KOPT-K1 (cell line): ENCODE data around the gene TMEM163.
A peak's percentile ranks its signal among the peaks of the same experiment; 100 is the strongest.
"Not testable (repeated sequence)": the region's sequence is repeated elsewhere in the genome, so short reads cannot be mapped to it uniquely, and the experiment has no call there.

ENCODE experiments used
- H3K27ac ChIP-seq: fragments of 200-600 bp; sonication (generic); 2 replicates; pipeline ENCODE4 v1.5.1; 2016; ENCODE audit warnings: antibody characterized with exemption, mild to moderate bottlenecking, low read depth, low read length; ENCODE audit not compliant: poor library complexity, severe bottlenecking
- H3K36me3 ChIP-seq: fragments of 200-600 bp; sonication (generic); 2 replicates; pipeline ENCODE4 v1.5.1; 2017; ENCODE audit warnings: antibody characterized with exemption, mild to moderate bottlenecking, low read length, moderate library complexity; ENCODE audit not compliant: insufficient read depth
- H3K9me3 ChIP-seq: fragments of 200-600 bp; sonication (generic); 2 replicates; pipeline ENCODE4 v1.5.1; 2017; ENCODE audit warnings: antibody characterized with exemption, low read length, mild to moderate bottlenecking; ENCODE audit not compliant: insufficient read depth, poor library complexity, severe bottlenecking

The TMEM163 gene

GRCh38 chr2:134582547-134582899 is 136.3 kb downstream of the TMEM163 start:
- H3K36me3 ChIP-seq: no peaks in the 10 kb centered on the region
- no peaks in the 10 kb centered on the region for H3K9me3 ChIP-seq
- peak overlapping the region; percentile 85 for H3K27ac ChIP-seq

GRCh38 chr2:134581877-134582546 is 136.8 kb downstream of the TMEM163 start:
- Histone ChIP-seq H3K36me3 (no peaks in the 10 kb centered on the region), H3K27ac (peak overlapping the region; percentile 85), H3K9me3 (no peaks in the 10 kb centered on the region)

DNA sequence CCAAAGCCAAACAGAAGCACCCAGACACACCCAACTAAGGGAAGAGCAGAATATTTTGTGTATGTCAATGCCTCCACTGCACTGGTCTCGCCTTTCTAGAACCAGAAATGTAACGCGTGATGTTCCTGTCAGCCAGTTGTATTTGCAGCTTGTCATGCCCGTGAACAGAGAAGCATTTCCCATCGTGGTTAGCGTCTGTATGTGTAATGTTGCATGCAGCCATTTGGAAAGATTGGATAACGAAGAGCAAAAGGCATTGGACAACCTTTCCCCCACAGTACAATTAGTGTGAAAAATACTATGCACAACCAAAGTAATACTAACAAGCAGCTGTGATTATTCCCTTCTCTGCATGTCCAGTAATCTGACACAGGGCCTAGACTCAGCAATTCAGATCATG is 140.5 kb downstream of the TMEM163 start:
- Histone ChIP-seq H3K36me3 (no peaks in the 10 kb centered on the region), H3K9me3 (no peaks in the 10 kb centered on the region), H3K27ac (no peak overlapping the region)

DNA sequence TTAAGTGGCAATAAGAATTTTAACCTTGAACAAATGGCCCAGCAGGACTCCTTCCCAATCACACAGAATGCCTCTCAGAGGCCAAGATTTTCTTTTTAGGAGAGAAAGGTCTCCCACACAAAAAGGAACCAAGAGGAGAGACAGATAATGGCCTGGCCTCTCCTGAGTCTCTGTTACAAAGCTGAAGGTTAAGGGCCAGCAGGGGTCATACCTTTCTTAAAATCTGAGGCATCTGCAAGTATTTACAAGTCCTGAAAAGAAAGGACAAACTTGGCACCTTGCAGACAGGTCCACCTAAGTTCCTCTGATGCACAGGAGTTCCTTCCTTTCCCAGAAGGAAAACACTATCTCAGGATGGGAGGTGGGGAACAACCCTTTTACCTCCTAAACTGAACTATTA is 142.3 kb downstream of the TMEM163 start:
- Histone ChIP-seq H3K27ac (no peak overlapping the region), H3K36me3 (no peaks in the 10 kb centered on the region), H3K9me3 (no peaks in the 10 kb centered on the region)

GRCh38 chr2:134575888-134576287 is 142.9 kb downstream of the TMEM163 start:
- Histone ChIP-seq H3K36me3 (no peaks in the 10 kb centered on the region), H3K9me3 (no peaks in the 10 kb centered on the region), H3K27ac (no peak overlapping the region)

- Histone ChIP-seq H3K27ac (no peak overlapping the region), H3K9me3 (no peaks in the 10 kb centered on the region), H3K36me3 (no peaks in the 10 kb centered on the region)
These were observed 144.0 kb downstream of the TMEM163 start for GRCh38 chr2:134574611-134575330.

DNA sequence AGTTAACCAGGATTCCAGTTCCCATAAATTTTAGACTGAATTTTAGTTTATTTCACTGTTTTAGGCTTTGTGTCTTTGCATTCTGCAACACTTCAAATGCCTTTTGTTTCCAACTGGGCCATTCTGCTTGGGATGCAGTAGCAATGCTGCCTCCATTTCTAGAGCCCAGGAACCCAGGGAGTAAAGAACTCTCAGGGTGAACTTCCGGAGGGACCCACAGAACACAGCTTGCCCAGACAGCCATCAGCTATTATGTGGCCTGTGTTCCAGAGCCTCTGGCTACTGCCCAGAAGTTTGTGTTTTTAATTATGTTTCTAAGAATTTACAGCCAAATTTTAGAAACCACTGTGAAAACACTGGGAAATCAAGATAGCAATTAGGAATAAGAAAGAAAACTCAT is 145.1 kb downstream of the TMEM163 start:
- Histone ChIP-seq H3K9me3 (no peaks in the 10 kb centered on the region), H3K36me3 (no peaks in the 10 kb centered on the region), H3K27ac (no peak overlapping the region)

GRCh38 chr2:134573085-134573370 is 145.8 kb downstream of the TMEM163 start:
- no peak overlapping the region for H3K27ac ChIP-seq
- no peaks in the 10 kb centered on the region for H3K9me3 ChIP-seq
- no peaks in the 10 kb centered on the region for H3K36me3 ChIP-seq

DNA sequence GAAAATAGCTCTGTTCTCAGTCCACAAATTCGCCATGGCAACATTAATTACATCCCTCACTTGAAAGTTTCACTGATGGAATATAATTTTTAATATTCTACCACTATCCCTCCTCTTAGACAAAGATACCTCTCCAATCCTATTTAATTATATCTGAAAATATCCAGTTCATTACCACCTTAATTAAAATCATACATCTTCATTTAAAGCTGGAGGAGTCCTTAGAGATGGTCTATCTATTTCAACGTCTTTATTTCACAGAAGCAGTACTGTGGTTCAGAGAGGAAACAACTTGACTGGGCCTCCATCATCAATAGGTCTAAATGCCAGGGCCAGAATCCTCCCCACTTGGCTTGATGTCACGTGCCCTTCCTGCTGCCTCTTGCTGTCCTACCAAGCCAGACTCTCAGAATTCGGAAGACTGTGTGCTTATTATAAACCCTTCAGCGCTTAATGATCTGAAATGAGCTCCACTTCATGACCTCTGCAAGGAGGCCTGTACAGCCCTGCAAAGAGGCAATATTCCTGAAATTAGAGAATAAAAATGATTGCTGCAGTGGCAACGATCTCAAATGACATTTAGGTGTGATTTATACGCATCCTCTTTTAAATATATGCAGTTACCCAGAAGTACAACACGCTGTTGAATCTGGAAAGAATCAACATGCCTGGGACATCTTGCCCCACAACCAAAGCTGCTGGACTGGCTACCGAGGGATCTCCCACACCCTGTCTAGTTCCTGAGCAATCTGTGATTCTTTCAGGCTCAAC is 146.3 kb downstream of the TMEM163 start:
- Histone ChIP-seq H3K9me3 (no peaks in the 10 kb centered on the region), H3K27ac (no peak overlapping the region), H3K36me3 (no peaks in the 10 kb centered on the region)

GRCh38 chr2:134570676-134571075 is 148.1 kb downstream of the TMEM163 start:
- H3K36me3 ChIP-seq: no peaks in the 10 kb centered on the region
- no peaks in the 10 kb centered on the region for H3K9me3 ChIP-seq
- H3K27ac ChIP-seq: no peak overlapping the region

- H3K9me3 ChIP-seq: no peaks in the 10 kb centered on the region
- H3K36me3 ChIP-seq: no peaks in the 10 kb centered on the region
- no peak overlapping the region for H3K27ac ChIP-seq
These were observed 150.4 kb downstream of the TMEM163 start for GRCh38 chr2:134568413-134568812.

GRCh38 chr2:134567666-134568065 is 151.1 kb downstream of the TMEM163 start:
- Histone ChIP-seq H3K9me3 (no peaks in the 10 kb centered on the region), H3K27ac (no peak overlapping the region), H3K36me3 (no peaks in the 10 kb centered on the region)

DNA sequence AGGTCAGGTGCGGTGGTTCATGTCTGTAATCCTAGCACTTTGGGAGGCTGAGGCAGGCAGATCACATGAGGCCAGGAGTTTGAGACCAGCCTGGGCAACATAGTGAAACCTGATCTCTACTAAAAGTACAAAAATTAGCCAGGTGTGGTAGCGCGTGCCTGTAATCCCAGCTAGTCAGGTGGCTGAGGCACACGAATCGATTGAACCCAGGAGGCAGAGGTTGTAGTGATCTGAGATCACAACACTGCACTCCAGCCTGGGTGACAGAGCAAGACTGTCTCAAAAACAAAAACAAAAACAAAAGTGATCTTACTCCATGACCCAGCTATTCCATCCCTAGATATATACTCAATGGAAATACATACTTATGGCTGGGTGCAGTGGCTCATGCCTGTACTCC is 153.8 kb downstream of the TMEM163 start:
- H3K9me3 ChIP-seq, H3K36me3 ChIP-seq, H3K27ac ChIP-seq: not testable (repeated sequence)

DNA sequence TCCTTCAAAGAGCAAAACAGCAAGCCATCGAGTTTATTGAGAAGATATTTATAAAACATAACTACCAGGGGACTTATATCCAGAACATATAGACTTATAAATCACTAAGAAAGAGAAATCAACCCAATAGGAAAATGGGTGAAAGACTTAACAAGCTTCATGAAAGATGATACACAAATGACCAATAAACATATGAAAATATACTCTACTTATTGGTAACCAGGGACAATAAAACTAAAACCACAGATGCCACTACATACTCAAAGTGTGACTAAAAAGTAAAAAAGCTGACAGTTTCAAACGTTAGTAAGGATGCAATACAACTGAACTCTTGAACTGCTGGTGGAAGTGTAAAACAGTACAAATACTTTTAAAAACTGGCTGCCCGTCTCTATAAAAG is 154.3 kb downstream of the TMEM163 start:
- Histone ChIP-seq H3K27ac (no peak overlapping the region), H3K36me3 (no peaks in the 10 kb centered on the region)

DNA sequence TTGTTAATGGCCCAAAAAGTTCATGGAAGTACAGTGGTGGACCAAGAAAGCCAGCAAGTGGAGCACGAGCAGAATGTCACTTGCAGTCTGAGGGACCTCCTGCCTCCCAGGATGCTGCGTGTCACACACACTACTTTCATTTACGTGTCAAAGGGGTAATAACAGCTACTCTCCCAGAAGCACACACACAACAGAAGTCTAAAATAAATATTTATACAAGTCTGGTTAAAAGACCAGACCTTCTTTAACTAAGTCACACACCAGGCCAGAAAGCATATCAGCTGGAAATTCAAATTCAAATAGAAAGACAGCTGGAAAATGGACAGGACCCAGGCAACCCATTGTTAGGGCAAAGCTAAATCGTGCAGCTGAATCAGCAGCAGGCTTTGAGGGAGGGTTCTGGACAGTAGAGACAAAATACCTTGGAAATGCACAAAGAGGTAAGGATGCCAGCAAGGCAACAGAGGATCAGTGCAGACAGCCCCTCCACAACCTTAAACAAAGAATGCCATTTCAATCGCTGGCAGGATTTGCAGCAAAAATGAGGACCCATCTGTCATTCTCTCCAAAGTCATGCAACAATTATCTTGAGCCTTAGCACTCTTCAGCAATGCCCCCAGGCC is 160.5 kb downstream of the TMEM163 start:
- no peaks in the 10 kb centered on the region for H3K9me3 ChIP-seq
- H3K27ac ChIP-seq: no peak overlapping the region
- no peaks in the 10 kb centered on the region for H3K36me3 ChIP-seq

More for the DNA sequence above, 154.3 kb downstream of the TMEM163 start:
- no peaks in the 10 kb centered on the region for H3K9me3 ChIP-seq
